Myometrial cell (primary cell): Measurements from ENCODE around the gene PIGB. TPM values are rescaled to one million over a fixed set of nuclear protein-coding genes. Genes with fewer than 3 reads are reported as not detected.

Experiments
- total RNA-seq: library from RNA; depleted of rRNA; stranded (reverse); fragments of >200 nt; gene quantifications from 2 replicates; pipeline ENCODE4 v1.2.3, GENCODE V29; 2015

The PIGB gene
- total RNA-seq, result 12.7 and 27.1 TPM in 2 replicates

GRCh38 chr15:55318588-55319494 lies at the start of gene PIGB, which contains the start of gene PIGBOS1:
PIGB (plus strand) TSS chr15:55319222; CDS start chr15:55319251, 29 bp downstream.
PIGBOS1 (minus strand) TSS chr15:55319123; CDS start chr15:55317792, 1,331 bp downstream.

GRCh38 chr15:55289746-55290527 lies 29.1 kb upstream of the PIGB start, which contains the start of gene RAB27A:
RAB27A (minus strand) TSS chr15:55289813; CDS start chr15:55234934, 54,879 bp downstream.

Other genes starting within 250 kb of the PIGB start
- gene RSL24D1, start 122.3 kb upstream of the PIGB start, total RNA-seq, result 77.0 and 98.9 TPM in 2 replicates
- 13.3 and 18.2 TPM in 2 replicates for gene RAB27A, start 29.4 kb upstream of the PIGB start, total RNA-seq
- gene PIGBOS1, start 99 bp upstream of the PIGB start, total RNA-seq, result 34.0 and 34.9 TPM in 2 replicates
- gene CCPG1, start 89.1 kb downstream of the PIGB start, total RNA-seq, result 16.7 and 27.3 TPM in 2 replicates
- 2.6 and 5.8 TPM in 2 replicates for gene PIERCE2, start 89.3 kb downstream of the PIGB start, total RNA-seq
- gene DNAAF4, start 189.0 kb downstream of the PIGB start, total RNA-seq, result 0.86 and 5.1 TPM in 2 replicates